Measurements from ENCODE around the gene SRRM5. TPM values are rescaled to one million over a fixed set of nuclear protein-coding genes. Genes with fewer than 3 reads are reported as not detected.

The SRRM5 gene
- total and polyA plus RNA-seq, 4 donors = 0.07 to 0.09 (median 0.09) TPM

- TF ChIP-seq ZBTB33 (IDR thresholded peaks at IDR 0.05) (no peak), FOXA2 (IDR thresholded peaks at IDR 0.05) (no peak)
These were observed 5.9 kb upstream of the SRRM5 start (continued) for GRCh38 chr19:43605875-43606568.

- no peak for DNase-seq (ENCODE audit: low spot score)
- Histone ChIP-seq H3K4me1 (ENCODE audit: control insufficient read depth in 4 of 4, insufficient read depth in 4 of 4, low read length in 3 of 4) (no peaks in the 10 kb centered on the region), H3K27ac (ENCODE audit: low read depth in 1 of 2, low read length in 2 of 2) (no peak overlapping the region), H3K36me3 (ENCODE audit: control insufficient read depth in 4 of 4, insufficient read depth in 3 of 4, low read depth in 1 of 4, low read length in 3 of 4) (peaks cover 0 to 6% (median 1%) of the 10 kb centered on the region in 4 donors), H3K4me3 (ENCODE audit: low read depth in 1 of 3, low read length in 3 of 3) (no peak overlapping the region), H3K27me3 (ENCODE audit: control insufficient read depth in 4 of 4, insufficient read depth in 4 of 4, low read length in 3 of 4) (no peaks in the 10 kb centered on the region), H3K9me3 (ENCODE audit: control insufficient read depth in 4 of 4, low read length in 3 of 4) (no peaks in the 10 kb centered on the region), H3K9ac (ENCODE audit: low read depth in 1 of 2, low read length in 2 of 2) (no peak overlapping the region)
- 94% methylated on average over 7 of the region's 7 CpGs for WGBS
- TF ChIP-seq HNF4G (IDR thresholded peaks at IDR 0.05) (no peak), RXRA (IDR thresholded peaks at IDR 0.05) (no peak)
These were observed 5.2 kb upstream of the SRRM5 start for GRCh38 chr19:43606569-43607229.

- no peak overlapping the region for H3K9ac ChIP-seq (ENCODE audit: low read depth in 1 of 2, low read length in 2 of 2)
- no peaks in the 10 kb centered on the region for H3K4me1 ChIP-seq (ENCODE audit: control insufficient read depth in 4 of 4, insufficient read depth in 4 of 4, low read length in 3 of 4)
- H3K36me3 ChIP-seq (ENCODE audit: control insufficient read depth in 4 of 4, insufficient read depth in 3 of 4, low read depth in 1 of 4, low read length in 3 of 4) = peaks cover 0 to 7% (median 2%) of the 10 kb centered on the region in 4 donors
- no peaks in the 10 kb centered on the region for H3K27me3 ChIP-seq (ENCODE audit: control insufficient read depth in 4 of 4, insufficient read depth in 4 of 4, low read length in 3 of 4)
- TF ChIP-seq HNF4G (IDR thresholded peaks at IDR 0.05) (no peak), ATF3 (IDR thresholded peaks at IDR 0.05) (no peak), MAX (IDR thresholded peaks at IDR 0.05) (no peak)
- H3K27ac ChIP-seq (ENCODE audit: low read depth in 1 of 2, low read length in 2 of 2) = no peak overlapping the region
- H3K9me3 ChIP-seq (ENCODE audit: control insufficient read depth in 4 of 4, low read length in 3 of 4) = no peaks in the 10 kb centered on the region
- 86% methylated on average over 28 of the region's 28 CpGs for WGBS
- H3K4me3 ChIP-seq (ENCODE audit: low read depth in 1 of 3, low read length in 3 of 3) = no peak overlapping the region
- no peak for DNase-seq (ENCODE audit: low spot score)
These were observed 4.4 kb upstream of the SRRM5 start for GRCh38 chr19:43607238-43608205.

- Histone ChIP-seq H3K27ac (ENCODE audit: low read depth in 1 of 2, low read length in 2 of 2) (no peak overlapping the region), H3K4me3 (ENCODE audit: low read depth in 1 of 3, low read length in 3 of 3) (no peak overlapping the region), H3K4me1 (ENCODE audit: control insufficient read depth in 4 of 4, insufficient read depth in 4 of 4, low read length in 3 of 4) (no peaks in the 10 kb centered on the region), H3K27me3 (ENCODE audit: control insufficient read depth in 4 of 4, insufficient read depth in 4 of 4, low read length in 3 of 4) (no peaks in the 10 kb centered on the region), H3K9me3 (ENCODE audit: control insufficient read depth in 4 of 4, low read length in 3 of 4) (no peaks in the 10 kb centered on the region), H3K36me3 (ENCODE audit: control insufficient read depth in 4 of 4, insufficient read depth in 3 of 4, low read depth in 1 of 4, low read length in 3 of 4) (peaks cover 0 to 13% (median 5%) of the 10 kb centered on the region in 4 donors), H3K9ac (ENCODE audit: low read depth in 1 of 2, low read length in 2 of 2) (no peak overlapping the region)
- DNase-seq (ENCODE audit: low spot score) = no peak
- TF ChIP-seq MAX (IDR thresholded peaks at IDR 0.05) = no peak
- no peak for TF ChIP-seq ATF3 (IDR thresholded peaks at IDR 0.05)
- no peak for TF ChIP-seq HNF4G (IDR thresholded peaks at IDR 0.05)
- no peak for TF ChIP-seq FOXA2 (IDR thresholded peaks at IDR 0.05)
- TF ChIP-seq GABPA (IDR thresholded peaks at IDR 0.05 in 1 of 2, conservative IDR thresholded peaks at IDR 0.05 in 1 of 2) = no peak
- WGBS = 83% methylated on average over 7 of the region's 7 CpGs
These were observed 2.0 kb upstream of the SRRM5 start for GRCh38 chr19:43609872-43610271.

Measured in liver (tissue), 9 donors.